Thyroid gland (tissue), 4 donors: Measurements from ENCODE around the gene SLC30A7. TPM values are rescaled to one million over a fixed set of nuclear protein-coding genes. Genes with fewer than 3 reads are reported as not detected.

Experiments
- DNase-seq, 2 donors: peaks; one replicate each; pipeline ENCODE4 v3.0.0-alpha.2; 2019
- H3K27ac ChIP-seq, 3 donors: fragments of 200-600 bp; sonication (generic); 1 replicate in 2 of 3; 2 replicates in 1 of 3; pipeline ENCODE4 v1.5.1; 2016 to 2019; ENCODE audit warnings: mild to moderate bottlenecking in 1 of 3, moderate library complexity in 1 of 3
- H3K27me3 ChIP-seq: fragments of 200-600 bp; sonication (generic); one replicate; pipeline ENCODE4 v1.5.1; 2019
- H3K36me3 ChIP-seq, 2 donors: fragments of 200-600 bp; sonication (generic); one replicate each; pipeline ENCODE4 v1.5.1; 2016 to 2019
- H3K4me1 ChIP-seq, 2 donors: fragments of 200-600 bp; sonication (generic); one replicate each; pipeline ENCODE4 v1.5.1; 2017 to 2019
- H3K4me3 ChIP-seq, 3 donors: fragments of 200-600 bp; sonication (generic); replicated peaks in 1 of 3; 1 replicate in 2 of 3; 2 replicates in 1 of 3; pipeline ENCODE4 v1.5.1; 2016; ENCODE audit warnings: mild to moderate bottlenecking in 1 of 3
- H3K9me3 ChIP-seq: fragments of 200-600 bp; sonication (generic); one replicate; pipeline ENCODE4 v1.5.1; 2017
- POLR2A ChIP-seq, 2 donors: fragments of 450-650 bp; IDR thresholded peaks; one replicate each; pipeline ENCODE4 v1.6.1; 2017; ENCODE audit warnings: antibody characterized with exemption in 2 of 2, mild to moderate bottlenecking in 2 of 2, moderate library complexity in 1 of 2
- WGBS, 2 donors: methylation state at CpG; one replicate each; pipeline ENCODE4 v1.1.5; 2017; 5-methylcytosine and 5-hydroxymethylcytosine counted together
- intact Hi-C: fragments of 100-400 bp; cut with DNase I; formaldehyde crosslinking; loops from one replicate; pipeline ENCODE4 v1.15.1; 2023
- total RNA-seq, 4 donors: library from RNA; depleted of rRNA; stranded (reverse); fragments of >200 nt; gene quantifications; one replicate each; pipeline ENCODE4 v1.2.3, GENCODE V29; 2016
- TF ChIP-seq, protein P1 (sequence below), 6 experiments: fragments of 200-600 bp in 3 of 6; fragments of 450-650 bp in 3 of 6; sonication (generic) in 3 of 6; IDR thresholded peaks; one replicate each; pipeline ENCODE4 v1.5.1; 2016 to 2019; ENCODE audit warnings: antibody characterized with exemption in 6 of 6, mild to moderate bottlenecking in 2 of 6, inconsistent platforms in 1 of 6, moderate library complexity in 1 of 6

SLC30A7 gene
- total RNA-seq, 4 donors from 2014 or later = 32.4 to 39.7 (median 36.1) TPM

GRCh38 chr1:100960098-100960497, 64.2 kb downstream of the SLC30A7 start:
- H3K36me3 ChIP-seq = no peaks in the 10 kb centered on the region
- intact Hi-C loops = no loop called here
- H3K27ac ChIP-seq = no peak overlapping the region
- no peak for TF ChIP-seq POLR2A (IDR thresholded peaks at IDR 0.05)
- TF ChIP-seq, protein P1, sequence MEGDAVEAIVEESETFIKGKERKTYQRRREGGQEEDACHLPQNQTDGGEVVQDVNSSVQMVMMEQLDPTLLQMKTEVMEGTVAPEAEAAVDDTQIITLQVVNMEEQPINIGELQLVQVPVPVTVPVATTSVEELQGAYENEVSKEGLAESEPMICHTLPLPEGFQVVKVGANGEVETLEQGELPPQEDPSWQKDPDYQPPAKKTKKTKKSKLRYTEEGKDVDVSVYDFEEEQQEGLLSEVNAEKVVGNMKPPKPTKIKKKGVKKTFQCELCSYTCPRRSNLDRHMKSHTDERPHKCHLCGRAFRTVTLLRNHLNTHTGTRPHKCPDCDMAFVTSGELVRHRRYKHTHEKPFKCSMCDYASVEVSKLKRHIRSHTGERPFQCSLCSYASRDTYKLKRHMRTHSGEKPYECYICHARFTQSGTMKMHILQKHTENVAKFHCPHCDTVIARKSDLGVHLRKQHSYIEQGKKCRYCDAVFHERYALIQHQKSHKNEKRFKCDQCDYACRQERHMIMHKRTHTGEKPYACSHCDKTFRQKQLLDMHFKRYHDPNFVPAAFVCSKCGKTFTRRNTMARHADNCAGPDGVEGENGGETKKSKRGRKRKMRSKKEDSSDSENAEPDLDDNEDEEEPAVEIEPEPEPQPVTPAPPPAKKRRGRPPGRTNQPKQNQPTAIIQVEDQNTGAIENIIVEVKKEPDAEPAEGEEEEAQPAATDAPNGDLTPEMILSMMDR (IDR thresholded peaks at IDR 0.05) = no peak
- peaks cover 0 to 4% of the 10 kb centered on the region in 2 donors for H3K4me1 ChIP-seq
- no peaks in the 10 kb centered on the region for H3K9me3 ChIP-seq
- DNase-seq = no peak
- 89 to 91% methylated on average over 1 of the region's 1 CpG for WGBS, 2 donors
- H3K4me3 ChIP-seq = no peak overlapping the region
- H3K27me3 ChIP-seq = no peaks in the 10 kb centered on the region

DNA sequence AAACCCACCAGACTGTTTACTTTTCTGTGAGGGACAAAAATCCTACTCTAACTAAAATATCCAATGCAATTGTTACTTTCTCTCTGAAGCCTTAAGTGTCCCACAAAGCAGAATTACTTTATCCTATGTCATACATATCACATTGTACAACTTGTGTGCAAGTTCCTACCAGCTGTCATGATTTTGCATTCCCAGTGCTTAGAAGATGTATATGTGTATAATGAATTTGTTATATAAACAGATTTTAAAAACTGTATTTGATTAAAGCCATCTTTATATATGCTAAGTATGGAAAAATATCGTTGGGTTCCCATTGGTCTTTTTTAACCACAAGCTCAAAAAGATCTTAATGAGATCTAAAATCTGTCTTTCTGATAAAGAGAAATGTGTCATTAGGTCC, 72.7 kb downstream of the SLC30A7 start:
- WGBS, 2 donors = 79 to 84% methylated on average over 1 of the region's 1 CpG
- Histone ChIP-seq H3K9me3 (no peaks in the 10 kb centered on the region), H3K27me3 (no peaks in the 10 kb centered on the region), H3K4me1 (peaks cover 7 to 9% of the 10 kb centered on the region in 2 donors), H3K27ac (peak overlapping the region in 2 of 3 donors; percentile 19 to 24), H3K36me3 (peaks cover 9 to 10% of the 10 kb centered on the region in 2 donors), H3K4me3 (no peak overlapping the region)
- no peak for DNase-seq
- intact Hi-C loops = no loop called here
- TF ChIP-seq POLR2A (IDR thresholded peaks at IDR 0.05) = no peak

GRCh38 chr1:100969327-100969726, 73.4 kb downstream of the SLC30A7 start:
- no peaks in the 10 kb centered on the region for H3K27me3 ChIP-seq
- H3K4me3 ChIP-seq = no peak overlapping the region
- WGBS, 2 donors = 32 to 46% methylated on average over 2 of the region's 2 CpGs
- no peak for DNase-seq
- H3K4me1 ChIP-seq = peaks cover 7 to 9% of the 10 kb centered on the region in 2 donors
- intact Hi-C loops = no loop called here
- H3K27ac ChIP-seq = peak overlapping the region; percentile 19 to 24 (median 19)
- H3K36me3 ChIP-seq = peaks cover 9 to 10% of the 10 kb centered on the region in 2 donors
- no peaks in the 10 kb centered on the region for H3K9me3 ChIP-seq
- TF ChIP-seq, protein P1 (IDR thresholded peaks at IDR 0.05) = no peak
- no peak for TF ChIP-seq POLR2A (IDR thresholded peaks at IDR 0.05)

- no peaks in the 10 kb centered on the region for H3K27me3 ChIP-seq
- DNase-seq = no peak
- H3K36me3 ChIP-seq = peaks cover 7 to 12% of the 10 kb centered on the region in 2 donors
- H3K9me3 ChIP-seq = no peaks in the 10 kb centered on the region
- H3K4me3 ChIP-seq = no peak overlapping the region
- intact Hi-C loops = no loop called here
- H3K27ac ChIP-seq = no peak overlapping the region
- H3K4me1 ChIP-seq = peaks cover 8 to 10% of the 10 kb centered on the region in 2 donors
- WGBS, 2 donors = 90 to 98% methylated on average over 1 of the region's 1 CpG
- no peak for TF ChIP-seq POLR2A (IDR thresholded peaks at IDR 0.05)
- TF ChIP-seq, protein P1 (IDR thresholded peaks at IDR 0.05) = no peak
Observed at GRCh38 chr1:100971021-100971420, 75.1 kb downstream of the SLC30A7 start.

DNA sequence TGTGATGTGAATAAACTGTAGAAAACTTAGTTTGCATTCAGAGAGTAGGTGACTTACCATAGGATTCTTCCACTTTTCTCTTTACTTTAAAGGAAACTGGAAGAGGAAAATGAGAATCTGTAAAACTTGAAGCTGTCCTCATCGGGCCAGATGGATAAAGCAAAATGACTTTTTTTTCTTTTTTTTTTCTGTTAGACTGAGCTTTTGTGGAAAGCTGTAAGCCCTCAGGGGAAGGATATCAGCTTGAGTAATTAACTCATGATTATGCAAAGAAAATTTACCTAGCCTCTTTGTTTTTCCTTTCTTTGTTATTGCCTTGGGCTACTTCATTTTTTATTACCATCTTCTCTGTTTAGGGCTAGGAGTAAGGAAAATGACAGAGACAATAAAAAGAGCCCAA, 76.3 kb downstream of the SLC30A7 start:
- no peaks in the 10 kb centered on the region for H3K27me3 ChIP-seq
- no peak for DNase-seq
- TF ChIP-seq, protein P1 (IDR thresholded peaks at IDR 0.05) = no peak
- TF ChIP-seq POLR2A (IDR thresholded peaks at IDR 0.05) = no peak
- no peaks in the 10 kb centered on the region for H3K9me3 ChIP-seq
- no peak overlapping the region for H3K4me3 ChIP-seq
- peaks cover 0 to 5% of the 10 kb centered on the region in 2 donors for H3K36me3 ChIP-seq
- intact Hi-C loops = no loop called here
- WGBS, 2 donors = 71 to 75% methylated on average over 1 of the region's 1 CpG
- peaks cover 13 to 18% of the 10 kb centered on the region in 2 donors for H3K4me1 ChIP-seq
- H3K27ac ChIP-seq = no peak overlapping the region
